HEK293 (cell line): Measurements from ENCODE around the gene PLEKHF1.

ENCODE experiments used
- CTCF ChIA-PET: fragments of 350-600 bp; formaldehyde crosslinking; extraction: SDS; loops from one replicate; lab custom pipeline; 2021; ENCODE audit warnings: antibody characterized with exemption; lab: Yijun Ruan, JAX
- POLR2A ChIA-PET: fragments of 300-600 bp; formaldehyde crosslinking; extraction: SDS; loops from one replicate; lab custom pipeline; 2020; ENCODE audit warnings: antibody characterized with exemption, inconsistent platforms; lab: Yijun Ruan, JAX
- H3K27ac ChIP-seq: fragments of 200-500 bp; sonication (Bioruptor generic); 2 replicates; pipeline ENCODE4 v1.5.1; 2014; ENCODE audit warnings: low read depth, low read length, control low read depth, inconsistent platforms; ENCODE audit errors: extremely low read depth
- H3K36me3 ChIP-seq, 2 experiments: fragments of 200-500 bp in 1 of 2; sonication (Bioruptor generic) in 1 of 2; 1 replicate in 1 of 2; 2 replicates in 1 of 2; pipeline ENCODE4 v1.5.1; 2014 to 2017; ENCODE audit warnings: inconsistent platforms in 2 of 2, low read length in 2 of 2; ENCODE audit not compliant: control insufficient read depth in 2 of 2, insufficient read depth in 1 of 2
- H3K4me1 ChIP-seq: fragments of 200-500 bp; sonication (Bioruptor generic); 2 replicates; pipeline ENCODE4 v1.5.1; 2014; ENCODE audit warnings: mild to moderate bottlenecking, low read length, inconsistent platforms; ENCODE audit not compliant: control insufficient read depth, insufficient read depth
- H3K4me3 ChIP-seq: 2 replicates; pipeline ENCODE4 v1.5.1; 2011; ENCODE audit warnings: low read depth, mild to moderate bottlenecking, control low read depth, low read length, moderate library complexity
- H3K9me3 ChIP-seq: fragments of 200-500 bp; sonication (Bioruptor generic); 2 replicates; pipeline ENCODE4 v1.5.1; 2014; ENCODE audit warnings: low read depth, low read length, inconsistent platforms; ENCODE audit not compliant: control insufficient read depth, insufficient read depth
- EGR2 ChIP-seq: fragments of 450-650 bp; formaldehyde crosslinking; IDR thresholded peaks from 2 replicates; pipeline ENCODE4 v1.5.1; 2016; ENCODE audit warnings: low read depth, missing biosample characterization, missing genetic modification characterization
- KLF7 ChIP-seq: fragments of 450-650 bp; formaldehyde crosslinking; IDR thresholded peaks from 2 replicates; pipeline ENCODE4 v1.5.1; 2016; ENCODE audit warnings: missing biosample characterization, missing genetic modification characterization, borderline replicate concordance
- KLF8 ChIP-seq: fragments of 450-650 bp; formaldehyde crosslinking; IDR thresholded peaks from 2 replicates; pipeline ENCODE4 v1.5.1; 2016; ENCODE audit warnings: missing biosample characterization, missing genetic modification characterization
- MEIS1 ChIP-seq: sonication (generic); formaldehyde crosslinking; IDR thresholded peaks from 2 replicates; pipeline ENCODE4 v1.8.1; 2022; ENCODE audit warnings: missing genetic modification reagents, mild to moderate bottlenecking, borderline replicate concordance
- SCRT2 ChIP-seq: fragments of 450-650 bp; formaldehyde crosslinking; IDR thresholded peaks from 2 replicates; pipeline ENCODE4 v1.5.1; 2016; ENCODE audit warnings: missing biosample characterization, missing genetic modification characterization
- SP3 ChIP-seq: fragments of 450-650 bp; formaldehyde crosslinking; IDR thresholded peaks from 2 replicates; pipeline ENCODE4 v1.5.1; 2016; ENCODE audit warnings: missing biosample characterization, missing genetic modification characterization
- TRIM28 ChIP-seq: IDR thresholded peaks from 2 replicates; pipeline ENCODE4 v1.6.1; 2011; ENCODE audit warnings: low read length, control low read depth, borderline replicate concordance
- ZFP41 ChIP-seq: fragments of 450-650 bp; formaldehyde crosslinking; IDR thresholded peaks from 2 replicates; pipeline ENCODE4 v1.5.1; 2016; ENCODE audit warnings: missing biosample characterization, missing genetic modification characterization, borderline replicate concordance
- ZNF133 ChIP-seq: fragments of 450-650 bp; formaldehyde crosslinking; IDR thresholded peaks from 2 replicates; pipeline ENCODE4 v1.5.1; 2016; ENCODE audit warnings: missing biosample characterization, missing genetic modification characterization
- ZNF2 ChIP-seq: fragments of 450-650 bp; formaldehyde crosslinking; IDR thresholded peaks from 2 replicates; pipeline ENCODE4 v1.5.1; 2016; ENCODE audit warnings: missing biosample characterization, missing genetic modification characterization
- ZNF202 ChIP-seq: fragments of 450-650 bp; formaldehyde crosslinking; IDR thresholded peaks from 2 replicates; pipeline ENCODE4 v1.5.1; 2016; ENCODE audit warnings: missing biosample characterization, missing genetic modification characterization, borderline replicate concordance
- ZNF221 ChIP-seq: fragments of 450-650 bp; formaldehyde crosslinking; IDR thresholded peaks from 2 replicates; pipeline ENCODE4 v1.5.1; 2017; ENCODE audit warnings: missing biosample characterization, missing genetic modification characterization, borderline replicate concordance
- ZNF529 ChIP-seq: fragments of 450-650 bp; formaldehyde crosslinking; IDR thresholded peaks from 2 replicates; pipeline ENCODE4 v1.5.1; 2017; ENCODE audit warnings: missing genetic modification characterization, missing biosample characterization; ENCODE audit not compliant: insufficient replicate concordance
- ZNF544 ChIP-seq: fragments of 450-650 bp; formaldehyde crosslinking; IDR thresholded peaks from 2 replicates; pipeline ENCODE4 v1.5.0; 2017; ENCODE audit warnings: missing biosample characterization, missing genetic modification characterization
- ZNF571 ChIP-seq: fragments of 450-650 bp; formaldehyde crosslinking; IDR thresholded peaks from 2 replicates; pipeline ENCODE4 v1.5.0; 2017; ENCODE audit warnings: missing biosample characterization, missing genetic modification characterization
- ZNF658 ChIP-seq: fragments of 450-650 bp; formaldehyde crosslinking; IDR thresholded peaks from 2 replicates; pipeline ENCODE4; 2016; ENCODE audit warnings: missing biosample characterization, missing genetic modification characterization
- ZNF76 ChIP-seq: fragments of 450-650 bp; formaldehyde crosslinking; IDR thresholded peaks from 2 replicates; pipeline ENCODE4; 2016; ENCODE audit warnings: low read depth, missing biosample characterization, missing genetic modification characterization, borderline replicate concordance
- ZNF777 ChIP-seq: fragments of 450-650 bp; formaldehyde crosslinking; IDR thresholded peaks from 2 replicates; pipeline ENCODE4 v1.5.1; 2017; ENCODE audit warnings: missing biosample characterization, missing genetic modification characterization, borderline replicate concordance
- ZNF792 ChIP-seq: fragments of 450-650 bp; formaldehyde crosslinking; IDR thresholded peaks from 2 replicates; pipeline ENCODE4 v1.5.1; 2016; ENCODE audit warnings: missing biosample characterization, missing genetic modification characterization
- ZNF837 ChIP-seq: fragments of 450-650 bp; formaldehyde crosslinking; IDR thresholded peaks from 2 replicates; pipeline ENCODE4 v1.5.1; 2016; ENCODE audit warnings: missing biosample characterization, missing genetic modification characterization
- ZSCAN30 ChIP-seq: fragments of 450-650 bp; IDR thresholded peaks from 2 replicates; pipeline ENCODE4 v1.5.1; 2018; ENCODE audit warnings: missing biosample characterization, mild to moderate bottlenecking, missing genetic modification characterization, moderate library complexity
- TF ChIP-seq, protein P1 (sequence below): fragments of 450-650 bp; formaldehyde crosslinking; IDR thresholded peaks from 2 replicates; pipeline ENCODE4 v1.5.1; 2016; ENCODE audit warnings: missing biosample characterization, missing genetic modification characterization
- TF ChIP-seq, protein P2 (sequence below): fragments of 450-650 bp; formaldehyde crosslinking; IDR thresholded peaks from 2 replicates; pipeline ENCODE4 v1.5.1; 2016; ENCODE audit warnings: missing biosample characterization, missing genetic modification characterization
- TF ChIP-seq, protein P3 (sequence below): fragments of 450-650 bp; formaldehyde crosslinking; IDR thresholded peaks from 2 replicates; pipeline ENCODE4 v1.5.1; 2016; ENCODE audit warnings: missing biosample characterization, missing genetic modification characterization
- TF ChIP-seq, protein P4 (sequence below): fragments of 450-650 bp; formaldehyde crosslinking; IDR thresholded peaks from 2 replicates; pipeline ENCODE4 v1.5.1; 2016; ENCODE audit warnings: missing biosample characterization, missing genetic modification characterization, low read depth
- TF ChIP-seq, protein P5 (sequence below): fragments of 450-650 bp; formaldehyde crosslinking; IDR thresholded peaks from 2 replicates; pipeline ENCODE4 v1.5.1; 2016; ENCODE audit warnings: missing biosample characterization, missing genetic modification characterization

The PLEKHF1 gene

DNA sequence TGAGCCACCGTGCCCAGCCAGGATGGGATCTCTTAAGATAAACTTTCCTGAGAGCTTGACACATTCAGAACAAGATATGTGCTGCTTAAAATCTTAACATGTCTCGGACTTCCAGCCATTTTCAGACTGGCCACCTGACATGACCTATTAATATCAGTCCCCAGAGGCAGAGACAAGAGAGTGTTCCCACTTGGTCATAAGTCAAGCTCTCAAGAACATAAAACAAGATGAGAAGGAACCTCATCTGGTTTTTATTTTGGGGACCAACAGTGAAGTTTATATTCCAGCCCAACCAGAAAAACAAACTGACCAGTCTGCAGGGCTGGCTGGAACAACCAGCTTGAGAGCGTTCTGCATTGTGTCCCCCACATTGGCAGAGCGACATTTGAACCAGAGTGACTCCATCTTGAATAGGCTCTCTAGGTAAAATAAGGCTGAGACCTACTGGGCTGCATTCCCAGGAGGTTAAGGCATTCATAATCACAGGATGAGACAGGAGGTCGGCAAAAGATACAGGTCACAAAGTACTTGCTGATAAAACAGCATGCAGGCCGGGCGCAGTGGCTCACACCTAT, 21.8 kb upstream of the PLEKHF1 start:
- Histone ChIP-seq H3K36me3 (no peaks in the 10 kb centered on the region), H3K9me3 (no peaks in the 10 kb centered on the region), H3K4me3 (no peak overlapping the region), H3K27ac (no peak overlapping the region), H3K4me1 (peaks cover 7% of the 10 kb centered on the region; the same call in 1 of the 2 replicates)
- TF ChIP-seq ZFP41 (tag by site-specific recombination) (no peak), ZNF544 (tag by site-specific recombination) (no peak), KLF8 (tag by site-specific recombination) (no peak), EGR2 (tag by site-specific recombination) (no peak), ZNF221 (tag by site-specific recombination) (no peak), SP3 (no peak), ZNF76 (tag by site-specific recombination) (no peak), ZNF529 (no peak), ZNF133 (tag by site-specific recombination) (no peak), ZNF2 (tag by site-specific recombination) (no peak)
- TF ChIP-seq, protein P1, sequence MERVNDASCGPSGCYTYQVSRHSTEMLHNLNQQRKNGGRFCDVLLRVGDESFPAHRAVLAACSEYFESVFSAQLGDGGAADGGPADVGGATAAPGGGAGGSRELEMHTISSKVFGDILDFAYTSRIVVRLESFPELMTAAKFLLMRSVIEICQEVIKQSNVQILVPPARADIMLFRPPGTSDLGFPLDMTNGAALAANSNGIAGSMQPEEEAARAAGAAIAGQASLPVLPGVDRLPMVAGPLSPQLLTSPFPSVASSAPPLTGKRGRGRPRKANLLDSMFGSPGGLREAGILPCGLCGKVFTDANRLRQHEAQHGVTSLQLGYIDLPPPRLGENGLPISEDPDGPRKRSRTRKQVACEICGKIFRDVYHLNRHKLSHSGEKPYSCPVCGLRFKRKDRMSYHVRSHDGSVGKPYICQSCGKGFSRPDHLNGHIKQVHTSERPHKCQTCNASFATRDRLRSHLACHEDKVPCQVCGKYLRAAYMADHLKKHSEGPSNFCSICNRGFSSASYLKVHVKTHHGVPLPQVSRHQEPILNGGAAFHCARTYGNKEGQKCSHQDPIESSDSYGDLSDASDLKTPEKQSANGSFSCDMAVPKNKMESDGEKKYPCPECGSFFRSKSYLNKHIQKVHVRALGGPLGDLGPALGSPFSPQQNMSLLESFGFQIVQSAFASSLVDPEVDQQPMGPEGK (tag by site-specific recombination), result no peak
- TF ChIP-seq, protein P2, sequence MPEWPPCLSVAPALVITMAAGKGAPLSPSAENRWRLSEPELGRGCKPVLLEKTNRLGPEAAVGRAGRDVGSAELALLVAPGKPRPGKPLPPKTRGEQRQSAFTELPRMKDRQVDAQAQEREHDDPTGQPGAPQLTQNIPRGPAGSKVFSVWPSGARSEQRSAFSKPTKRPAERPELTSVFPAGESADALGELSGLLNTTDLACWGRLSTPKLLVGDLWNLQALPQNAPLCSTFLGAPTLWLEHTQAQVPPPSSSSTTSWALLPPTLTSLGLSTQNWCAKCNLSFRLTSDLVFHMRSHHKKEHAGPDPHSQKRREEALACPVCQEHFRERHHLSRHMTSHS (tag by site-specific recombination), result no peak
- ChIA-PET CTCF (interaction anchor here (0.6 to 2.9 kb wide), 5 partner anchors 10 to 1075 kb away, joined by 3 to 12 read pairs (median 3); no protein-coding TSS in a partner anchor), POLR2A (interaction anchor here (2.4 kb wide), 1 partner anchor 37 kb away, joined by 7 read pairs; the partner anchor contains the start of gene POP4)

DNA sequence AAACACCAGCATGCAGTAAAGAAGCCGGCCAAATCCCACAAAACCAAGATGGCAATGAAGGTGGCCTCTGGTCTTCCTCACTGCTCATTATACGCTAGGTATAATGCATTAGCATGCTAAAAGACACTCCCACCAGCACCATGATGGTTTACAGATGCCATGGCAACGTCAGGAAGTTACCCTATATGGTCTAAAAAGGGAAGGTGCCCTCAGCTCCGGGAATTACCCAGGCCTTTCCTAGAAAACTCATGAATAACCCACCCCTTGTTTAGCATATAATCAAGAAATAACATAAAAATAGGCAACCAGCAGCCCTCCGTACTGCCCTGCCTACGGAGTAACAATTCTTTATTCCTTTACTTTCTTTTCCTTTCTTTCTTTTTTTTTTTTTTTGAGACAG, 21.1 kb upstream of the PLEKHF1 start:
- Histone ChIP-seq H3K4me3 (no peak overlapping the region), H3K9me3 (no peaks in the 10 kb centered on the region), H3K36me3 (no peaks in the 10 kb centered on the region), H3K27ac (no peak overlapping the region), H3K4me1 (peaks cover 7% of the 10 kb centered on the region; the same call in 1 of the 2 replicates)
- ChIA-PET CTCF (interaction anchor here (0.6 to 2.9 kb wide), 5 partner anchors 11 to 531 kb away, joined by 3 to 12 read pairs (median 4); no protein-coding TSS in a partner anchor), POLR2A (interaction anchor here (0.7 kb wide), 1 partner anchor 27 kb away, joined by 3 read pairs; no protein-coding TSS in a partner anchor)
- TF ChIP-seq, protein P3, sequence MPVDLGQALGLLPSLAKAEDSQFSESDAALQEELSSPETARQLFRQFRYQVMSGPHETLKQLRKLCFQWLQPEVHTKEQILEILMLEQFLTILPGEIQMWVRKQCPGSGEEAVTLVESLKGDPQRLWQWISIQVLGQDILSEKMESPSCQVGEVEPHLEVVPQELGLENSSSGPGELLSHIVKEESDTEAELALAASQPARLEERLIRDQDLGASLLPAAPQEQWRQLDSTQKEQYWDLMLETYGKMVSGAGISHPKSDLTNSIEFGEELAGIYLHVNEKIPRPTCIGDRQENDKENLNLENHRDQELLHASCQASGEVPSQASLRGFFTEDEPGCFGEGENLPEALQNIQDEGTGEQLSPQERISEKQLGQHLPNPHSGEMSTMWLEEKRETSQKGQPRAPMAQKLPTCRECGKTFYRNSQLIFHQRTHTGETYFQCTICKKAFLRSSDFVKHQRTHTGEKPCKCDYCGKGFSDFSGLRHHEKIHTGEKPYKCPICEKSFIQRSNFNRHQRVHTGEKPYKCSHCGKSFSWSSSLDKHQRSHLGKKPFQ (tag by site-specific recombination), result no peak
- TF ChIP-seq MEIS1 (CRISPR knock-in tag), result no peak
- no peak for TF ChIP-seq ZNF777 (tag by site-specific recombination)
- TF ChIP-seq ZNF571 (tag by site-specific recombination), result no peak
- TF ChIP-seq KLF7, result no peak
- no peak for TF ChIP-seq ZNF792
- TF ChIP-seq TRIM28, result no peak
- no peak for TF ChIP-seq ZNF202 (tag by site-specific recombination)
- no peak for TF ChIP-seq ZNF529
- TF ChIP-seq ZNF837 (tag by site-specific recombination), result no peak
- TF ChIP-seq ZNF658 (tag by site-specific recombination), result no peak
- no peak for TF ChIP-seq ZSCAN30 (tag by site-specific recombination)
- TF ChIP-seq SCRT2 (tag by site-specific recombination), result no peak
- TF ChIP-seq, protein P4, sequence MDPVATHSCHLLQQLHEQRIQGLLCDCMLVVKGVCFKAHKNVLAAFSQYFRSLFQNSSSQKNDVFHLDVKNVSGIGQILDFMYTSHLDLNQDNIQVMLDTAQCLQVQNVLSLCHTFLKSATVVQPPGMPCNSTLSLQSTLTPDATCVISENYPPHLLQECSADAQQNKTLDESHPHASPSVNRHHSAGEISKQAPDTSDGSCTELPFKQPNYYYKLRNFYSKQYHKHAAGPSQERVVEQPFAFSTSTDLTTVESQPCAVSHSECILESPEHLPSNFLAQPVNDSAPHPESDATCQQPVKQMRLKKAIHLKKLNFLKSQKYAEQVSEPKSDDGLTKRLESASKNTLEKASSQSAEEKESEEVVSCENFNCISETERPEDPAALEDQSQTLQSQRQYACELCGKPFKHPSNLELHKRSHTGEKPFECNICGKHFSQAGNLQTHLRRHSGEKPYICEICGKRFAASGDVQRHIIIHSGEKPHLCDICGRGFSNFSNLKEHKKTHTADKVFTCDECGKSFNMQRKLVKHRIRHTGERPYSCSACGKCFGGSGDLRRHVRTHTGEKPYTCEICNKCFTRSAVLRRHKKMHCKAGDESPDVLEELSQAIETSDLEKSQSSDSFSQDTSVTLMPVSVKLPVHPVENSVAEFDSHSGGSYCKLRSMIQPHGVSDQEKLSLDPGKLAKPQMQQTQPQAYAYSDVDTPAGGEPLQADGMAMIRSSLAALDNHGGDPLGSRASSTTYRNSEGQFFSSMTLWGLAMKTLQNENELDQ (tag by site-specific recombination), result no peak
- TF ChIP-seq, protein P5, sequence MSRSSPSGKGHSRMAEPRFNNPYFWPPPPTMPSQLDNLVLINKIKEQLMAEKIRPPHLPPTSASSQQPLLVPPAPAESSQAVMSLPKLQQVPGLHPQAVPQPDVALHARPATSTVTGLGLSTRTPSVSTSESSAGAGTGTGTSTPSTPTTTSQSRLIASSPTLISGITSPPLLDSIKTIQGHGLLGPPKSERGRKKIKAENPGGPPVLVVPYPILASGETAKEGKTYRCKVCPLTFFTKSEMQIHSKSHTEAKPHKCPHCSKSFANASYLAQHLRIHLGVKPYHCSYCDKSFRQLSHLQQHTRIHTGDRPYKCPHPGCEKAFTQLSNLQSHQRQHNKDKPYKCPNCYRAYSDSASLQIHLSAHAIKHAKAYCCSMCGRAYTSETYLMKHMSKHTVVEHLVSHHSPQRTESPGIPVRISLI (tag by site-specific recombination), result no peak
